CD4-positive, alpha-beta T cell treated with Interleukin-10 for 1 hour (primary cell): ENCODE measurements around the gene C3orf18.
"Not testable (repeated sequence)": the region's sequence is repeated elsewhere in the genome, so short reads cannot be mapped to it uniquely, and the experiment has no call there.

Experiments
- DNase-seq: peaks from one replicate; pipeline ENCODE4 v3.0.0-alpha.2; 2020

C3orf18 gene

DNA sequence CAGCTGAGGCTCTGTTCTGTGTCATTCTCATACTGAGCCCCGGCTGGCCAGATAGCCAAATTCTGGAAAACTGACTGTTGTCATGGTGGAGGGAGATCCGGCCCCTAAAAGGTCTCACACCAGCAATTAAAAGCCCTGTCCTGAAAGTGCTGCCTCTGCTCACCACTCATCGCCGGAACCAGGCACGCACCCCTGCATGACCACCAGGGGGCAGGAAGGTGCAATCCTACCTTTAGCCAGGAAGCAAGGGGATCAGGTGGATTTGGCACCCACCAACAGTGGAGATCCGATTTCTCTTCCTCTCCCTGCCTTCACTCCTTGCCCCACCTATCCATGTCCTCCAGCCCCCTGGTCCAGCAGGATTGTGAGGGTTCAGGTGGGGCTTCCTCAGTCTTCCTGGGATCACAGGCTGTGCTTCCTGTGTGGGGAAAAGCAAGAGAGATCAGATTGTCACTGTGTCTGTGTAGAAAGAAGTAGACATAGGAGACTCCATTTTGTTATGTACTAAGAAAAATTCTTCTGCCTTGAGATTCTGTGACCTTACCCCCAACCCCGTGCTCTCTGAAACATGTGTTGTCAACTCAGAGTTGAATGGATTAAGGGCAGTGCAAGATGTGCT is 48.0 kb downstream of the C3orf18 start:
- peak; percentile 73 for DNase-seq

DNA sequence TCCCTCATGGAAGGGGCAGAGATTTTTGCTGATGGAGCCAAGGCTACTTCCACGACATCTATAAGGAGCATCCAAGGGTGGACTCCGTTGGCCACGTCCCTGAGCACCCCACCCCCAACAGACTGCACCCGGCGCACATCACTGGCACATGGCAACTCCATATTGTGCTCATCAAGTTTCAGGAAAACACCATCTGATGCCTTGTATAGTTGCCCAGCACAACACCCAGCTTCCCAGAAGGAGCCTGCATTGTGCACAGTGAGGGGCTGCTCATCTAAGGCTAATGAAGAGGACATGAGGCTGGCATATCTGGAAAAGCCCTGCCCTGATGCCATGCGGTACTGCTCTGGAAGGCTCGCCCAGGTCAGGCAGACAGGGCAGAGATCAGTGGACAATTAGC is 49.1 kb downstream of the C3orf18 start:
- DNase-seq = no peak

DNA sequence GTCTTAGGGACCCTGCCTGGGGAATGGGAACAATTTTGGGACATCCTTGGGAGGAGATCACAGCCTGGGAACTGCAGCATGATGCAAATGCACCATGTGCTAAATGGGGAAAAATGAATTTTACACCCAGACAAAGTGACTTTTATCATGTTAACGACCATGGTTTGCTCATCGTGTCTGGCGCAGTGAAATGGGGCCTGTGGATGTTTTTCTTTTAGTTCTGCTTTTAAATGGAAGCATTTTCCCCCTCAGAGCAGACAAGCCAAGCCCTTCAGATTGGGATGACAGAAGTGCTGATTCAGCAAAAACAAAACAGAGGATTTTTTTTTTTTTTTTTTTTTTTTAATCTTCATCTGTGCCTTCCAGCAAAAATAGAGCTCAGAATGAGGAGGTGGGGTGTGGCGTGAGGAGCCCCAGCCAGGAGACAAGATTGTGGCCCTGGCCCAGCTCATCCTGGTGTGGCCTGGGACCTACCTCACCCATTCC is 49.8 kb downstream of the C3orf18 start:
- DNase-seq = no peak

- no peak for DNase-seq
Observed at GRCh38 chr3:50516440-50516871, 51.1 kb downstream of the C3orf18 start.

- DNase-seq = no peak
Observed at GRCh38 chr3:50515565-50516439, 51.7 kb downstream of the C3orf18 start.

DNA sequence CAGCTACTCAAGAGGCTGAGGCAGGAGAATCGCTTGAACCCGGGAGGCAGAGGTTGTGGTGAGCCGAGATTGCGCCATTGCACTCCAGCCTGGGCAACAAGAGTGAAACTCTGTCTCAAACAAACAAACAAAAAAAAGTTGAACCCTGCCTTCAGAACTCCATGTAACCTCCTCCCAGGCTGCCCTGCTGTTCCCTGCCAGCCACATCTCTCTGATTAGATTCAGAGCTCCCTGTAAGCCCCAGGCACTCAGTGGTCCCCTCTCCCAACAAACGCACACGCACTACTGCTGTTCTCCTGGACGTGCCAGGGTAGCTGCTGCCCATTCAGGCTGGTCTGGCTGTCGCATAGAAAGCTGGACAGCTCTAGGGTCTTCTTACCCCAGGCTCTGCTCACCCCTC is 54.6 kb downstream of the C3orf18 start:
- not testable (repeated sequence) for DNase-seq

- DNase-seq = no peak
Observed at GRCh38 chr3:50512131-50512530, 55.4 kb downstream of the C3orf18 start.

- no peak for DNase-seq
Observed at GRCh38 chr3:50510325-50510724, 57.2 kb downstream of the C3orf18 start.

GRCh38 chr3:50509715-50510114 is 57.8 kb downstream of the C3orf18 start:
- no peak for DNase-seq

DNA sequence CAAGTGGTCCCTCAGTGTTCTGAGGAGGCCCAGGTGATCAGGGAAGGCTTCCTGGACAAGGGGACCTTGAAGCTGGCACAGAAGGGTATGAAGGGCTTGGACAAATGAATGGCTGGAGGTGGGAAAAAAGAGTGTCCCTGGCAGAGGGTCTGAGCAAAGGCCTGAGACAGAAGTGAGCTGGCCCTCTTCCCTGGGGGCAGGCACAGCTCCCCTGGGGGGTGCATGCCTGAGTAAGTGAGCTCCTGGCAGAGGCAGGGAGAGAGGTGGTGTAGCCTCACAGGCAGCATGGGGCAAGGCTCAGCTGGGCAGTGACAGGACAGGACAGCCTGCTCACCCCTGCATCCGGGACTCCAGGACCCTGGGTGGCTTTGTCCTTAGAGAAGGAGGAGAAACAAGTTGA is 58.7 kb downstream of the C3orf18 start:
- no peak for DNase-seq
